Activated CD4-positive, alpha-beta T cell treated with anti-CD3 and anti-CD28 coated beads, Interleukin-2, Interleukin-6, amounts not matched to agents 100 ng/mL and 50 ng/mL, durations not matched to agents 16 hours and 8 hours (primary cell): Measurements from ENCODE around the gene SMARCE1.

Experiments used
- DNase-seq: peaks from one replicate; pipeline ENCODE4 v3.0.0-alpha.2; 2020

SMARCE1 gene

GRCh38 chr17:40647624-40648383 is at the start of gene SMARCE1:
TSS of gene SMARCE1 (minus strand) at chr17:40647818. CDS start at chr17:40645802, 2,016 bp downstream.
- peak; percentile 79 for DNase-seq

GRCh38 chr17:40697297-40697696 is 49.7 kb upstream of the SMARCE1 start:
- DNase-seq, result no peak

- no peak for DNase-seq
Measured at GRCh38 chr17:40696651-40697072, 49.0 kb upstream of the SMARCE1 start.

- DNase-seq, result no peak
Measured at GRCh38 chr17:40695874-40696472, 48.4 kb upstream of the SMARCE1 start.

- DNase-seq, result no peak
Measured at GRCh38 chr17:40694584-40694983, 47.0 kb upstream of the SMARCE1 start.

GRCh38 chr17:40687106-40687505 is 39.5 kb upstream of the SMARCE1 start:
- no peak for DNase-seq

- DNase-seq, result no peak
Measured at GRCh38 chr17:40686192-40686591, 38.6 kb upstream of the SMARCE1 start.

- DNase-seq, result no peak
Measured at GRCh38 chr17:40680998-40681397, 33.4 kb upstream of the SMARCE1 start.

- no peak for DNase-seq
Measured at GRCh38 chr17:40679523-40679907, 31.9 kb upstream of the SMARCE1 start.

GRCh38 chr17:40678902-40679522 is 31.4 kb upstream of the SMARCE1 start:
- no peak for DNase-seq

GRCh38 chr17:40675905-40676304 is 28.3 kb upstream of the SMARCE1 start:
- no peak for DNase-seq

- no peak for DNase-seq
Measured at GRCh38 chr17:40672654-40673053, 25.0 kb upstream of the SMARCE1 start.

GRCh38 chr17:40671282-40671681 is 23.7 kb upstream of the SMARCE1 start:
- no peak for DNase-seq

- no peak for DNase-seq
Measured at GRCh38 chr17:40666331-40666730, 18.7 kb upstream of the SMARCE1 start.

- no peak for DNase-seq
Measured at GRCh38 chr17:40664582-40665333, 17.1 kb upstream of the SMARCE1 start, which contains the start of gene KRT222. TSS of gene KRT222 (minus strand) at chr17:40665177. CDS start at chr17:40665099, 78 bp downstream.

- DNase-seq, result no peak
Measured at GRCh38 chr17:40663252-40663651, 15.6 kb upstream of the SMARCE1 start.

- DNase-seq, result no peak
Measured at GRCh38 chr17:40659911-40660310, 12.3 kb upstream of the SMARCE1 start.

GRCh38 chr17:40658396-40658795 is 10.8 kb upstream of the SMARCE1 start:
- no peak for DNase-seq

GRCh38 chr17:40651939-40652338 is 4.3 kb upstream of the SMARCE1 start:
- no peak for DNase-seq

- DNase-seq, result no peak
Measured at GRCh38 chr17:40648384-40648968, 858 bp upstream of the SMARCE1 start.

GRCh38 chr17:40646791-40647623 is 611 bp downstream of the SMARCE1 start:
- peak; percentile 60 for DNase-seq

GRCh38 chr17:40645943-40646342 is 1.7 kb downstream of the SMARCE1 start:
- DNase-seq, result no peak
